NCI-H2029 treated with DMSO at 0.1 percent for 48 hours (cell line): ENCODE measurements around the gene NCAM1.
"Not testable (repeated sequence)": the region's sequence is repeated elsewhere in the genome, so short reads cannot be mapped to it uniquely, and the experiment has no call there.

ENCODE experiments used
- DNase-seq: peaks from one replicate; lab custom pipeline; 2025; lab: John Stamatoyannopoulos, UW

The NCAM1 gene

DNA sequence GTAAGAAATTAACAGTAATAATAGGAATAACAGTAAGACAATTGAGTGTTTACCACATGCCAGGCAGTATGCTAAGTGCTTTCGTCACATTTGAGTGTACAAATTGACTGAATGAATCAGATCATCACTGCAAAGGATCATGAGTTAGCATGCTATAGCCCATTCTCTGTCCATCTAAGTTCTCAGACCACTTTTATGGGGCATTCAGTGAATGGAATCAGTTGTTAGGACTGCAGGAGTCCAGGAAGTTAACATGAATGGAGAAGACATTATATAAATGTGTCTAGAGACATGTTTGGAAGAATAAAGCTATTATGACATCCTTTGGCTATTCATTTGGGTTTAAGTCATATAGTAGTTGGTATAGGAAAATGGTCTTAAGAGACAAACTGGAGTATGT, 59.9 kb downstream of the NCAM1 start:
- no peak for DNase-seq

DNA sequence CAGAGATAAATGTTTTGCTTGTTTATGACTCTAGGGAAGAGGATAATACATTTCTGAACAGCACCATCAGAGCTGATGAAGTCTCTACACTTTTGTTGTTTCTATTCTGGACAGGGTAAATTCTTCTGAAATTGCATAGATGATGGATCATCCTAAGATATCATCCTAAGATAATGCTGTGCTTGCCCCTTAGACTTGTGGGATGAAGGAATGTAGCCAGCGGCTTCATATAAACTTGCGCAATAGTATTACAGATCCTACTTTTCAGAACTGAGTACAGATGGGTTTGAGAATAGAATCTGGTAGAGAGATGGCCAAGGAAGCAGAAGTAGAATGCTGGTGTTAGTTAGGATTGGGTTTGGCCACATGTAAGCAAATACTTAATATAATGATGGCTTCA, 61.0 kb downstream of the NCAM1 start:
- no peak for DNase-seq

DNA sequence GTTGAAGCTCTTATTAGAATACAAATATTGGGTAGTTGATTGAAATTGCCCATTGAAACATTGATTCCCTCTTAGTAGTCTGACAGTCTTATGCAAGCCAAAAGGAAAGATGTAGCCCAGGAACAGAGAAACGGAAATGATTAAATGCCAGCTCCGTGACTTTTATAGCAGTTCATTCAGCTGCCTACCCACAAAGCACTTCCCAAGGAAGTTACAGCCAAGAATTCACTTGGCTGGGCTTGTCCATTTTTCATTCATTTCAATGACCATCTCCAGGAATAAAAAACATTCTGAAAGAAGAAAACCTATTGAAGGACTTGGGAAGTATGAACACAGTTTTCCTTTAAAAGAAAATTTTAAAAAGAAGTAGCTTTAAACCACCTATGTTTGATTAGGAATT, 62.0 kb downstream of the NCAM1 start:
- DNase-seq: no peak

DNA sequence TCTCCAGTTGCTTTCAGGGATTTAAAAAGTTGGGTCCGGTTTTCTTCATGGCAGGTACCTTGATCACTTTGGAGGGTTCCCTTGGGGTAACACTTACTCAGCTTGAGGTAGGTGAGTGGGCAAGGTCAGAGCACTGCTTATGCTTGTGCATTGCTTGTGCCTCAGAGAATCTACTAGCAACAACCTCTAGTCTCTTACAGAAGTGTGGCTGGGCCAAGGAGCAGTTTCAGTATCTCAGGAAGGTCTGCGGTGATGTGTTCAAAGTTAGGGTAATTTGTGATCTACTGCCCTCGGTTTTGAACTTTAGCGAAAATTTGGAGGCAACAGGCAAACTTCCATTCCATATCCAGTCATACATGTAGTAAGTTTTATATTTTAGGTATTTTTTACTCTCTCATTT, 62.8 kb downstream of the NCAM1 start:
- no peak for DNase-seq

DNA sequence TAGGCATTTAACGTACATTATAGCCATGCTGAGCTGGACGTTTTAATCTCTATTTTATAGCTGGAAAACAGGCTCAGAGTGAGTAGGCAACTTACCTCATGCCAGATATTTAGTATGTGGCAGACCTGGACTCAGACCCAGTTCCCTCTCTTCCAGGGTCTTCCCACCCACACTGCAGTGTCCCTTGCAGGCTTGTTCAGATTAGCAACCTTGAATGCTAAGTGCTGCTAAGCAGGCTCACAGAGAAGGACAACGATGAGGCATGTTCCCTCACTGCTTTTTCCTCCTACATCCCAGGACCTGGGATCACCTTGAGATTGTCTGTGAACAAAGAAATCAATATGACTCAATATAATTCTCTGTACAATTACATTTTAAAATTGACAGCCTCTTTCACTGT, 65.6 kb downstream of the NCAM1 start:
- no peak for DNase-seq

DNA sequence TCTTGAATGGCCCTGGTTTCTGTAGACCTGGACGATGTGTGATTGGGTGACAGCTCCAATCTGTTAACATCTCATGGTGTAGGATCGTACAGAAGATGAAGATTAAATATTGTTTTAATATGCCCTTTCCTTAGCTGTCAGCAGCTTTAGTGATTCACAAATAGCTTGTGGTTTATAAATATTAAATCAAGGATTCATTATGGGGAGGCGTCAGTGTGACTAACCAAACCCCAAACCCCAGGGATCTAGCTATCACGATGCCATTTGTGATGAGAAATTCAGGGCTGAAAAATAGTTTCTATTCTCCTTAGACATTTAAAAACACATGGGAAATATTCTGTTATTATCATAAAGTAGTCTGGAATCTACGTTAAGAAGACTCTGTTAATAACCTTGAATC, 73.4 kb downstream of the NCAM1 start:
- DNase-seq: no peak

DNA sequence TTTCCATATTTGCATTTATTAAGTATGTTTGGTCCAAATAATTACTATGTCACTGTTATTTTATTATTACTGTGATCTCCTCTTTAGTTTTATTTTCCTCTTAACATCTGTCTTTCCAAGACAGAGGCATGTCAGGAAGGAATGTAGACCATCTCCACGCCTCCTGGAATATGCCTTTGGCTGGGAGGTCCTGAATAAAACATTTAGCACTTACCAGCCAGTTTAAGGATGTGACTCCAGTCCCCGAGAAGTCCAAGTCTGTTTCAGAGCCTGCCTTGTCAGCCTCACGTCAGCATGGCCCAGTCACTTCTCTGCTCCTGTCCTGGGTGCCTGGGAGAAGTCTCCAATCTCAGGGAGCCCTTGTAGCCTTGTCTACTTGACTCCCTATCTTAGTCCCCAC, 74.5 kb downstream of the NCAM1 start:
- no peak for DNase-seq

DNA sequence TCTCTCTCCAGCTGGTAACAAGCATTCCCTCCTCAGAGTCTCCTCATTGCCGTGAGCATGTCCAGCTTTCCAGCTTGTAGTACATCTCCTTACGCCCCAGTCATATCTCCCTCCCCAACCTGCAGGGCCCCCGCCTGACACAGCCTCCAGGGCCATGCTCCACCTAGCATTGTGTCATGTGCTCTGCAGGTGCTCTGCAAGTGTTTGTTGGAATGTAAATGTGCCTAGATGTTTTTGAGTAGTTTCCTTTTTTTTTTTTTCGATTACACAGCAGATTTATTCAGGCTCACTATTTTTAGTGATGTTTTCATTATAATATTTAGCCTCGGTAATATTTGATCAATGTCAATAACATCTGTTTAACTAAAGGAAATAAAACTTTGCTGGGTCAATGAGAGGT, 82.5 kb downstream of the NCAM1 start:
- DNase-seq: no peak

DNA sequence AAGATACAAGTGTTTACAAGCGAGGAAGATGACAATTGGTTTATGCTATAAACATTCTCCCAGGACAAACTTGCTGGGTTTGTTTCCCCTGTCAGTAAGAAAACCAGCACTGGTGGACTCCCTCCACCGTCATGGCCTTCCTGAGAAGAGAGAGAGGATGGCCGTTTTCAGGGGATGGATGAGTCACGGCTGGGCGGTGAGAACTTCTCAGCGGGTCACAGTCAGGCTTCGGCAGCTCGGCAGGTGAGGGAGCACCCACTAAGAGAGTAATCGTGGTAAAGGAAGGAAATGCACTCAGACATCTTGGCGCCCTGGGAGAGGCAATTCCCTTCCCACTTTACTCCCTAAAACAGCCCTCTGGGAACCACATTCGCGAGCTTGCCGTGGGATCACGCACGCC, 83.9 kb downstream of the NCAM1 start:
- no peak for DNase-seq

DNA sequence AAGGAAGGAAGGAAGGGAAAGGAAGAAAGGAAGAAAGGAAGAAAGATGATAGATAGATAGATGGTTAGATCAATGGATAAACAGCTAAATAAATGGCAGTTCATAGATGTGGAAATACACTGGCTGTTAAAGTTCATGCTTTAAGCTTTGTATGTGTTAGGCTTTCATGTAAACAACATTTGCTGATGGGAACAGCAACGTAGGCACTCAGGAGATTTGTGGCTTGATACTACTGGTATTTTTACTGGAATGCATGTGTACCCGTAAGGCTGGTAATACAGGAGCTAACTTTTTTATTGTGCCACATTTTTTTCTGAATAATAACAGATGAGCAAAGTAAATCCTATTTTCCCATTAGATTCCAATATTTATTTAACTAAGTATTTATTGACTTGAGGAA, 85.6 kb downstream of the NCAM1 start:
- DNase-seq: no peak

DNA sequence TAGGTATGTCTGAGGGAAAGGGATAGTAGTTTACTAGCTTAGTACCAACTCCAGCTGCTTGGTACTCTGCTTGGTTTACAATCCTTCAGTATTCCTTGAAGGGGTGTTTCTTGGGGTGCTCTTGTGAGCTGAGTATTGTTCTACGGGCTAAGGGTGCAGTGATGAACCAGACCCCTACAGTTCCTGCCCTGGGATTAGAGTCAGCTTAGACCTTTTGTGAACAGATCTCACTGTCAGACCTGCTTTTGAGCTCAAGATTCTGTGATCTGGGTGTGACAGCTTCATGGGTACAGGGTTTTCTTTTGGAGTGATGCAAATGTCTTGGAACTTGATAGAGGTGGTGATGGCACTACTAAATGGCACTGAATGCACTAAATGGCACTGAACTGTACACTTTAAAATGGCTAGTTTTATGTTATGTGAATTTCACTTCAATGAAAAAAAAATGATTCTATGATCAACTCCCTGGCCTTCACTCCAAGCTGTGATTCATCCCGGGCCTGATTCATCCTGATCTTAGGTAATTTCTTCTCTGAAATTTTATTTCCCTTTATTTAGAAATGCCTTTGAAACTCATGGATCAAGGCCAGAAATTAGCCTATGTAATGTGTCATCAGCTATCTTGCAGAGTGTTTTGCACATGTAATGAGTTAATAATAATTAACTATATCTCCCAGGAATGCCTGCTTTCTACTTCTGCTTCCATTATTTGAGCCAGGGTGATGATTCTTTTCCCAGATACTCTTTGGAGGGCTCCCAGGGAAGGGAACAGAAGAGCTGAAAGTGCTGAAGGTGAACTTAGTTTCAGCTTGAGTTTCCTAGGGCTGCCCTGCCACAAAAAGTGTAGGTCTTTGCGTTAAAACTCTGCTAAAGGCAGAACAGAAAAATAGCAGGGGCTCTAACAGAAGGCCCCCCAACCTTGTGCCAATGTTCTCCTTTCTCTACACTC, 87.9 kb downstream of the NCAM1 start:
- DNase-seq: no peak

DNA sequence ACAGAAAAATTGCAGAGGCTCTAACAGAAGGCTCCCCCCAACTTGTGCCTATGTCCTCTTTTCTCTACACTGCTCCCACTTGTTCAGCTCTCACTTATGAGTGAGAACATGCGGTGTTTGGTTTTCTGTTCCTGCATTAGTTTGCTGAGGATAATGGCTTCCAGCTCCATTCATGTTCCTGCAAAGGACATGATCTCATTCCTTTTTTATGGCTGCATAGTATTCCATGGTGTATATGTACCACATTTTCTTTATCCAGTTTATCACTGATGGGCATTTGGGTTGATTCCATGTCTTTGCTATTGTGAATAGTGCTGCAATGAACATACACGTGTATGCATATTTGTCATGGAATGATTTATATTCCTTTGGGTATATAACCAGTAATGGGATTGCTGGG, 91.8 kb downstream of the NCAM1 start:
- DNase-seq: not testable (repeated sequence)

DNA sequence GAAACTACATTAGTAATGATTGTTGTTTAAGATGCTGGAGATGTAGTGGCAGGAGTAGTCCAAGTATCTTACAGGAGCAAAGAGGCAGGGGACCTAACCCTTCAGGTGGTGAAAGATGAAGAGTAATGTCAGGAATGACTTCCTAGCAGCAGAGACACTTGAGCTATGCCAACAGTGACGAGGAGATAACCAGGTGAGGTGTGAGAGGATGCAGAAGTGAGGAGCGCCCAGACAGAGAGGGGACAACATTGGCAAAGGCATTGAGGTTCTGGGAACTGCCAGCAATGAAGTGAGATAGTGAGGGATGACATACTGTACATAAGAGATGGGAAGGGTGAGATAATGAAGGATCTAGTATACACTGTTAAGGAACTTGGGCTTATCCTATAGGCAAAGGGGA, 95.8 kb downstream of the NCAM1 start:
- DNase-seq: no peak

DNA sequence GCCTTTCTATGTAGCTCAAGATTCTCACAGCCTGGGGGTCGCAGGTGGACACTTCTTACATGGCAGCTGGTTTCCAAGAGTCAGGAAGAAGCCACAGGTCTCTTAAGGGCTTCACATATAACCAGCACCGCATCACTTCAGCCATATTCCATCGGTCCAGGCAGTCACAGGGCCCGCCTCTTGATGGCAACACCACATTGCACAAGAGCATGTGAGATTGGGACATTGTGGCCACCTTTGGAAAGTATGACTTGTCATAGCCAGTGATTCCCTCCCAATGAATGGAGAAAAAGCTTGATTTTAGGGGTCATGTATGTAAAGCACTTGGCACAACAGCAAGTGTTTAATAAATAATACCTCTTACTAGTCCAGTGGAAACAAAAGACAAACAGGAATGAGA, 98.3 kb downstream of the NCAM1 start:
- no peak for DNase-seq

DNA sequence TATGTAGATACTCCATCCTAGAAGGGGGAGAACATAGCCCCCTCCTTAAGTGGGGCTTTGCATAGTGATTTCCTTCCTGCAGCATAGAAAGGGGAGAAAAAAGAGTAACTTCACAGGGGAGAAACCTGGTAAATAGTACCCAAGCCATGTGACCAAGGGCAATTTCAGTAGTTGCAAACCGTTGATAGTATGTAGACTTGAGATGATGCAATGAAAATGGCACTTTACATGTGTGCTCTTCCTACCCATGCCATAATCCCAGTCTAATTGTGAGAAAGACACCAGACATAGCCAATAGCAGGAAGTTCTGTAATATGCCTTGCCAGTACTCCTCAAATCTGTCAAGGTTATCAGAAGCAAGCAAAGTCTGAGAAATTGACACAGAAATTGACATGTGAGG, 104.1 kb downstream of the NCAM1 start:
- DNase-seq: no peak

DNA sequence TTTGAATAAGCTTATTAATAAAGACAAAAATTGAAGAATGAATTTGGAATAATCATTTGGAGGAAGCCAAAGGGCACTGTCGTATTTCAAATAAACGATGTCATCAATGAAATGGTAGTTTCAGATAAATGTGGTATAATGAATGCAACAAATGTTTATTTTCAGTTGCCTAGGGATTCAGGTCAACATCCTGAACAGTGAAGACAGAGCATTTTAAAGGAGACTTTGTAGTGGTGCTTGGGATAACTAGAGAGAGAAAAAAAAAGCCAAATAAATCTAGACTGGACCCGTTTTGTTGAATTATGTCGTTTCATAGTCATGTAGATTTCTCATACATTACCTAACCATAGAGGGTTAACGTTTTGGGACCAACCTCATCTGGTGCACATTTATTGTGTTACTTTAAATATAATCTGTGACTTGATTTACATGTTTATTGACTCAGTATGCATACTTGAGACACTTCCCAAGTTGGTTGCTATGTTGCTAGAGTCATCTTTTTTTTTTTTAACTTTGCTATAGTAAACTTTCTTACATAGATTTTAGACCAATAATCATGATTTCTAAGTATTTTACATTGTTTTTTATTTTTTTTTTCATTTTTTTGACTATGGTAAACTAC, 111.1 kb downstream of the NCAM1 start:
- no peak for DNase-seq

DNA sequence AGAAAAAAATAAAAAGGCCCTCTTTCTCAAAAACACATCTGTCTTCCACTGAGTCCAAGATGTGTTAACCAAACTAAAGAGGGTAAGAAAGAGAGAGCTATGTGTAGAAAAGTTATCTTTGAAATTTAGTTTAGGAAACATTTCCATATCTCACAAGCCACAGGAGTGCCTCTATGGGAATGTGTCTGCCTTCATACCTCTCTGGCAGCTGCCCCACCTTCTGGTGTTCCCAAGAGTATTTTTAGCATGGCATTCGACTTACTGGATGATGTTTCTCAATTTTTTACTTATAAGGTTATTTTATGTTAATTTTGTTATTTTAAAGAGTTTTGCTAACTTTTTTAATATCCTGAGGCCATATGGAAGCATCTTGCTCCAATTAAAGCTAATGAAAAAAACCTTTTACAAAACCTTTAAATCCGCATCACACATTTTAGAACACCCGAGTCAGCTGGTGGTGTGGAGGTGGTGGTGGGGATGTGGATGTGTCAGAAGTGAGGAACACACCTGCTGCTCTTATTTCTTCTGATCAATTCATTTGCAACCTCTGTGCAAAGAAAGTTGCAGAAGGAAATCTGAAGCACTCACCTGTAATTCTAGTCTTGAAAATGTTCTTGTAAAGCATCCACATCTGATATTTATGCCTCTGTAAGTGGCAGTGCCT, 112.2 kb downstream of the NCAM1 start:
- no peak for DNase-seq

DNA sequence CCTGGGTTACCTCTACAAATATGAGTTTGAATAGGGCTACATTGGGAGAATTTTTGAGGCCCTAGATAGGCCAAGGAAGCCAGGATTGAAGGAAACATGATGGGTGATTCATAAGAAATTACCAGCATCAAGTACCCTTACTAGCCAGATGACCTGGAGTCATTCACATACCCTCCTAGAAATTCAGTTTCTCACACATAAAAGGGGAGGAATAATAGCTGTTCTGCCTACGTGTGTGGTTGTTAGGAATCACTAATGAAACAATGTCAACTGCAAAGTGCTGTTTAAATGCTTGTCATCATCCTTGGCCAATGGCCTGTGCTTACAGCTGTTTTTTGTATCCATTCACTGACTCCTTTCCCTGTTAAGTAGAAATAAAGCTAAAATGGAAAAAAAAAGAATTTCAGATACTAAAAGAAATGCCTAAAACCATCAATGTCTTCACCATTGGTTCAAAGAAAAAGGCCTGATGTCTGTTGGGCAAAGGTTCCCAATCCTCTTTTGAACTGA, 114.4 kb downstream of the NCAM1 start:
- DNase-seq: no peak

DNA sequence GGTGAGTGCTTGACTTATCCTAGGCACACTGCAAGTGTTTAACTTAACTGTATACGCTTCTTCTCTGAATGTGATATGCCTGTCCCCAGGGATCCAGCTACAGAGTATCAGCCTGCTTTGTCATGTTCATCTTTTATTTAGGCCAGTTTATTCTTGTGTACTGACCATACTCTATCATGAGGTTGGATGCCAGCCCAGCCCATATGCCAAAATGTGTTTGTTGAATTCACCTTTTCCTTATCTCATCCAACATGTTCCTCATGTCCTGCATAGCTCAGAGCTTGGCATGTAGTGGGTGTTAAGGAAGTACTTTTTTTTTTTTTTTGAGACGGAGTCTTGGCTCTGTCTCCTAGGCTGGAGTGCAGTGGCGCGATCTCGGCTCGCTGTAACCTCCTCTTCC, 116.2 kb downstream of the NCAM1 start:
- DNase-seq: no peak

DNA sequence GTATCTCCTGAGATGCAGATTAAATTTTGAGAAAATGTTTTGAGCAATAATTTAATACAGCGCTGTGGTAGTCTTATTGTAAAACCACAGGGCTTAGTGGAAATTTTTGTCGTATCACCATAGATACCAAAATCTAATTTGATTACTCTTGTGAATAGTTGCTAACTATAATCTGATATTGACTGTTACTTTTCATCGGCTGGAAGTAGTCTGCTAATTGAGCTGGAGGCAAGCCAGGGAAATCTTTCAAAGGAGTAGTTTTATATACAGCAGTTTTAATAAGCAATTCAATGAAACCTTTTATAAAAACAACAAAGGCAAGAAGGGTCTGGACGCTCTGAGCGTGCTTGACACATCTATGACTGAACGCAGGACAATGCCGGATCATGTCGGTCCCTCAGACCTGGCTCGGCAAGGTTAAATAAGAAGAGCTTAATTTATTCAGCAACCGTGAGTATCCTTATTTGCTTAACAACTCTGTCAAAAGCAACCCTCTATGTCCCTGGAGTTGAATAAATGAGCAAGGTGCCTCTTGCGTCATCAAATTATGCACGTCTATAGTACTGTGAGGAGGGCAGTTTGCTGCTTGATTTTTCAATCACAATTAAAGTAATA, 121.2 kb downstream of the NCAM1 start:
- peak; percentile 18 for DNase-seq

DNA sequence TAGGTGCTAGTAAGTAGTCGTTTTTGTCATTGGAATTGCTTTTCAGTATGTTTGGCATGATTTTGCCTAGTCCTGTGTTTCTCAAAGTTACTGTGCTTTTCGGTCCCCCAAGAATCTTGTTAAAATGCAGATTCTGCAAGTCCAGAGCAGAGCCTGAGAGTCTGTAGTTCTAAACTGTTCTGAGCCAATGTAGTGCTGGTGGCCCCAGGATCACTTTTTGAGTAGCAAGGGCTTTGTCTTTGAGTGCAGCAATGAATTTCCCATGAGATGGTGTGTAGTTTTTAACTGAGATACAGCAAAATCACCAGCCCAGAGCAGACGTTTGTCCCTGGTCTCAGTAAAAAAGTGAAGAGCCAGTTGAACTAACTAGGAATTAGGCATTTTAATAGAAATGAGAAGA, 122.4 kb downstream of the NCAM1 start:
- no peak for DNase-seq

DNA sequence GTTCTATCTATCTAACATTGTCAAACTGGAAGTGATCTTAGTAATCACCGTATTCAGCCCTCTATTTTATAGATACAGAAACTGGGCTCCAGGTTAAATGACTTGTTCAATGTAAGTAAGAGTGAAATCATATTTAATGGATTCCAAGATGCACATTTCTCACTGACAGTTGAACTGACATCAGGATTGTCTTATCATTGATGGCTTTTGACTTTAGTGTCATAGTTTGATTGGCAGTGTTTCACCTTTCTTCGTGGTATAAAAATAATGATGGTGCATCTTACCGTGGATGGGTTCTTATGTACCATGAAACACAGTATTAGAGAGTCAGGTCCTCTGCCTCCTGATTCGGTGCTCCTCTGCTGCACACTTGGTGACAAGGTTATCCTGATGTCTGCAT, 123.1 kb downstream of the NCAM1 start:
- no peak for DNase-seq

DNA sequence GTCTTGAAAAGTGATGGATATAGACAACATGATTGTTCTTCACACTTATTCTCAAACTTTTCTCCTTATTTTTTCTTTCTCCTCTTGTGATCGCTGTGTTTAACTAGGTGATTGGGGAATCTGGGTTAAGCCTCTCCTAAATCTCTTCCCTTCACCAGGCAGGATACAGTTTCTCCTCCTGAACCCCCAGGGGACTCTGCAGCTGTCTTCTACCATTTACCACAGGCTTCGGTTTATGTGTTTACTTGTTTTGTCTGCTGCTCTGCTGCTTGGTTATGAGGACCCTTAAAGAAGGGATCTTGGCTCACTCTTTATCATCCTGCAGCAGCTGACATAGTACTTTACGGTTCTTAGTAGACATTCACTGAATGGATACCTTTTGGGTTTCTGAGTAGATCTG, 124.2 kb downstream of the NCAM1 start:
- no peak for DNase-seq
